Umbilical cord (tissue), 2 donors: Measurements from ENCODE around the gene SNCB. TPM values are rescaled to one million over a fixed set of nuclear protein-coding genes. Genes with fewer than 3 reads are reported as not detected.

ENCODE experiments used
- DNase-seq: peaks from one replicate; pipeline ENCODE4 v3.0.0-alpha.2; 2015; ENCODE audit warnings: low spot score
- total RNA-seq: library from RNA; depleted of rRNA; stranded (reverse); fragments of >200 nt; gene quantifications from one replicate; pipeline ENCODE4 v1.2.3, GENCODE V29; 2014; ENCODE audit warnings: low replicate concordance; ENCODE audit not compliant: insufficient read depth

SNCB gene
- not detected for total RNA-seq

DNA sequence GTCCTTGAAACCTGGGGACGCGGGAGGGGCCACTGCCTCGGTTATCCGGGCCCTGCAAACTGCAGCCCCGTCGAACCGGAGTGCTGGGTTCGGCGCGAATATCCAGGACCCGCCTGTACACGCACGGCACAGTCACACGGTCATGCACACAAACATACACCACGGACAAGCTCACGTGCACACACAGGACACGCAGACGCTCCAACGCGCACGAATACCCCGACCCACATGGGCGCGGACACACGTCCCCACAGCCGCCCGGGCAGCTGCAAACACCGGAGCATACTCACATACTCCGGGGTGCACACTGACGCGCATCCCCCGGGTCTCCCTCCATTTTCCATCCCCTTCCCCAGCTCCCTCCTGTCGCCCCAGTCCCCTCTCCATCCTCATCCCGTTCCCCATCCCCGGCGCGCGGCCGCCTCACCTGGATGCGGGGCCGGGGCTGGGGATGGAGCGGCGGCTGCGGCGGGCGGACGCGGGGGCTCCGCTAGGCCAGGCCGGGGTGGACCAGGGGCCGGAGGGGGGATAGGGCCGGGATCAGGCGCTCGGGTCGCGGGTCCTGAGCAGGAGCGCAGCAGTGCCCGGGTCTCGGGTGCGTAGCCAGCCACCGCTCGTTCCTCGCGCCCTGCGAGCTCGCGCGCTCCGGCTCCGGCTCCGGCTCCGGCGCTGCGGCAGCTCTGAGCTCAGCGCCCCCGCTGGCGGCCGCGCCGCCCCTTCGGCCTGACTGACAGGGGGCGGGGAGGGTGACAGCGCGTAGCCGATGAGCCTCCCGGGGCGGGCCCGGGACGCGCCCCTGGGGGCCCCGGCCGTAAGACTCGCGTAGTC is at the start of gene SNCB, which contains the start of gene EIF4E1B:
Gene SNCB (minus strand): TSS at position 682 of the 828 bp plus-strand sequence. CDS start 880 bp downstream, outside the sequence.
Gene EIF4E1B (plus strand): TSS at position 823 of the 828 bp plus-strand sequence. CDS start 12,113 bp downstream, outside the sequence.
- DNase-seq = peak; percentile 55

DNA sequence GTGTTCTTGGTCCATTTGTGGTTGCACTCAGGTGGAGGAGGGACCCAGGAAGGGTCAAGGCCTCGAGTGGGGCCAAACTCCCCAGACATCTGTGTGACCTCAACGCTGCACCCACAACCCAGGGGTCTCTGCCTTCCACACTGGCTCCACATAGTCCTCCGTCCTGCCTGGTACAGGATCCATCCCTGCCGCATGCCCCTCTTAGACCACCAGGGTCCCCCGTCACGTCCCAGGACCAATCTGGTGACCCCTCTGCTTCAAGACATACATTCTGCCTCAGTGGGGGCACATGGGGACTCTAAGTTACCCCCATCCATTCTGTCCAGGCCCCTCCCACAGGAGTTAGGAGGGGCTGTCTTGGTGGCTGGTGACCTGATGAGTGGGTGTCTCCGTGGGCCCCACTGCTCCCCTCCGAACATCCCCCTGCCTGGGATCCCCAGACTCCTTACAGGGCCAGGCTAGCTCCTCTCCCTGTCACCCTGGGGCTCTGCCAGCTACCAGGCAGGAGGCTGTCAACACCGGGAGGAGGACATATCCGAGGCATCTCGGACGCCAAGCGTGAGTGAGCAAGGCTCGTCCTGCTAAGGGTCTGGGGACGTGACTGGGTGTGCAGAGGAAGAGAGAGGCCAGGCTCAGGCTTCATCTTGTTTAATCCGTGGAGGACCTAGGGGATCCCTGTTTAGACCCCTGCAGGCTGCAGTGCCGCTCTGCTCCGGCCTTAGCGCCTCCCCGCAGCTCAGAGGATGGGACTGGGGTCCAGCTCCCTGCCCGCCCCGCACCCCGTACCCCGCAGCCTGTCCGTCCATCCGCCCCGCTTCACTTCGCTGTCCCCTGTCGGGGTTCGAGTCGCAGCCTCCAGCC is 49.3 kb upstream of the SNCB start:
- DNase-seq = no peak

GRCh38 chr5:176678584-176678983 is 48.2 kb upstream of the SNCB start:
- no peak for DNase-seq

DNA sequence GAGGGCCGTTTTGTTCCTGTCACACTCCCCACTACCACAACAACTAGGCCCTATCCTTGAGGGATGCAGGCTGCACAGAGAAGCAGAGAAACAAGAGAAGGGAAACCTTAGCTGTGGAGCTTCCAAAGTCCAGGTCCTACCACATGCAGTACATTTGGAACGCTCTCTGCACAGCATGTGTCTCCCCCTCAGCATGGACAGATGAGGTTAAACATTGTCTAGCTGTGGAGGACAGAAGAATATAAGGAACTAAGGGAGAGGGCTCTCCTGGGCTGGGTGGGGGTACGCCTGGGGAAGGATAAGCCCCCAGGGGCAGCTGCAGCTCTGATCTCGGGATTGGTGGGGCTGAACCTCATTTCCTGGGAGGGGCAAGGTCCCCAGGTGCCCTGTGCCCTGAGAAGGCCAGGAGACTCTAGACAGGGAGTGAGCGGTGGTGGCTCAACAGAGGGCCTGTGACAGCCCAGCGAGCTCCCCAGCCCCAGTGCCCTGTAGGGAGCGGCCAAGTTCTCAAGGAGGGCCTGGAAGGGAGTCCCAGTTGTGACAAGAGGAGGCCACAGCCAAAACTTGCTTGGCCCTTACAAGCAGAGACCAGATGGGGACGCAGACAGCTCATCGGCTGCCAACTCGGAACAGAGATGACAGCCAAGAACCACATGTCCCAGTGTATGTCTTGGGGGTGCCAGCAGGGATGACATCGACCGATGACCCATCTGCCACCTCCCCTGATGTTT is 47.0 kb upstream of the SNCB start:
- no peak for DNase-seq

DNA sequence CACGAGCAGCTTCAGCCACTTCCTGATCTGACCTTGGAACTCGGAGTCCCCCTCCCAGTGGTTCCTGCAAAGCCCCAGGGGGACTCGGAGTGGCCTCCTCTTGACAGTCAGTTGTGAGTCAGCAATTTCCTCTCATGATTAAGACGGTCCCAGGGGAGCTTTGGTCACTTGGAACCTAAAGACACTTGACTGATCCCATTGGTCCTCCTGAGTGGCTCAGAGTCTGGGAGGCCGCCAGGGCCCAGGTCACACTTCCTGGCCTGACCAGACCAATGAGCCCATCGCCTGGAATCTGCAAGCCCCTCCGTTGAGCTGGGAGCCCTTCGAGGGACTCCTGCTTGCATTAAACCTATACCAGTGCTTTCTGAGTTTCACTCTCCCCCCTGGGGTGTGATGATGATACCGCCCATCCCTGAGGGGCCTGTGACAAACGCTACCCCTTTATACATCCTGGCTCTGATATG is 46.1 kb upstream of the SNCB start:
- no peak for DNase-seq

GRCh38 chr5:176675676-176676360 is 45.5 kb upstream of the SNCB start:
- DNase-seq = no peak

GRCh38 chr5:176674799-176675198 is 44.5 kb upstream of the SNCB start:
- no peak for DNase-seq

DNA sequence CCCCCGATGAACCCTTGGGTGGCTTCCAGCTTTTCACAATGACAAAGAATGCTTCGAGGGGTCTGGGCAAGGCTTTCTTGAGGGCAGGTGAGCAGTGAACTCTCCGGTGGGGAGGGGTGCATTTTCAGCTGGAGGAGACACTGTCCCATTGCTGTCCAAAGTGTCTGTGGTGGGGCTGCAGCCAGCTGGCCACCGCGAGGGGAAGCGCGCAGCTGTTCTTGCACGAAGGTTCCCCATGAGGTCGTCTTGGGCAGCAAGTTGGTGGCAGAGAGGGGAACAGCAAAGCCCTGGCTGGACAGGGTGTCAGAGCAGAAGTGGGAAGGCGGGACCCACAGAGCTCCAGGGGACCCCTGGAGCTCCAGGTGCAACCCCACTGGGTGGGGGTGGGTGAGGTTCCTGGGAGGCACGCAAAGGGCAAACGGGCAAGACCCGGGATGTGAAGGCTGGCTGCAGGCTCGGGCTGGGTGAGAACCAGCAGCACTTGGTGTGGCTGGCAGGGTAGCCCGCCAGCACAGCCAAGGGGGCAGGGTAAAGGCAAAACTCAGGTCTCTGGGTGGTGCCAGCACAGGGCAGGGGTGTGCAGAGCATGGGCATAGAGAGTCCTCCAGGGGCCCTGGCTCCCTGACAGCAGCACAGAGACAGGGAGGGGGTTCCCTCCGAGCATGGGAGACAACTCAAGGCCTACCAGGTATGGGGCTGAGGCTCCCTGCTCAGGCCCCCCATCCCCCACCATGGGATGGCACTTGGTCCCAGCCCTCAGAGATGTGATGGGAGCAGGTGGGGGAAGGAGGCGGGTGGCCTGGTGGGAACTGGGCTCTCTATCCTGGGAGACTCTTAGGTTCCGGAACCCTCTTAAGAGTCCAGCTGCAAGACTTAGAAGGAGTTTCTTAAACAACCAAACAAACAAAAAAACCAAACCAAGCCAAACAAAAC is 43.6 kb upstream of the SNCB start:
- DNase-seq = no peak

- no peak for DNase-seq
These were observed 41.8 kb upstream of the SNCB start for GRCh38 chr5:176671890-176672747.

DNA sequence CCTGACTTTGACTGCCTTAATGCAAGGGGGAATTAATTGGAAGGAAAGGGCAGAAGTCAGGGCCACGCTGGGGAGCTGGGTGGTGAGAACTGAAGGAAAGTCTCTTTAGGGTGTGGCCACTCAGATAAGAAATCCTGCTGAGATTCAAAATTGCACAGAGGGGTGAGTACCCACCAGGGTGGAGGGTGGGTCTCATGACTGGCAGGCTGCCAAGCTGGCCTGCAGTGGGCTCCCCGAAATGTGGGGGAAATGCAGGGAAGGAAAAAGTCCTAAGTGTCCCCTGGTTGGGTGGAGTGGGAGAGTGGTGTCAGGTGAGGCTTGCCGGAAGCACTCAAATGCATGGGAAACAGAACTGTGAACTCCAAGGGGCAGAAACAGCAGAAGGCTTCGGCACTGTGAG is 41.1 kb upstream of the SNCB start:
- no peak for DNase-seq

DNA sequence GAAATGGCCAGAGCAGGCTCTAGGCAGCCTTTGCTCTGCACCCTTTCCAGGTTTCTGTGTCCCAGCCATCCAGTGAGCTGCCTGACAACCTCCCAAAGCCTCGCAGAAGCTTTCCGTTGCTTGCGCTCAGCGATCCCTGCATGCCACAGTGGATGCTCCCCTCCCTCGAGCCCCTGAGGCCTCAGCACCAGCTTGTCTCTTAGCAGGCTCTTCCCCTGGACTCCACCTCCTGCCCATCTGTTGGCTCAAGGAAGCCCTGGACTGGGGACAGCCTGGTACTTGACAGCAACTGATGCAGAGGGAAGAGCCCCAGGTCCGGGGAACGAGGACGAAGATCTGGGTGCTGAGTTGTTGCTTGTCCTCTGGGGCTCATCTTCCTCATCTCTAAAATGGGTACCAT is 40.1 kb upstream of the SNCB start:
- no peak for DNase-seq

- no peak for DNase-seq
These were observed 37.3 kb upstream of the SNCB start for GRCh38 chr5:176667637-176668036.

DNA sequence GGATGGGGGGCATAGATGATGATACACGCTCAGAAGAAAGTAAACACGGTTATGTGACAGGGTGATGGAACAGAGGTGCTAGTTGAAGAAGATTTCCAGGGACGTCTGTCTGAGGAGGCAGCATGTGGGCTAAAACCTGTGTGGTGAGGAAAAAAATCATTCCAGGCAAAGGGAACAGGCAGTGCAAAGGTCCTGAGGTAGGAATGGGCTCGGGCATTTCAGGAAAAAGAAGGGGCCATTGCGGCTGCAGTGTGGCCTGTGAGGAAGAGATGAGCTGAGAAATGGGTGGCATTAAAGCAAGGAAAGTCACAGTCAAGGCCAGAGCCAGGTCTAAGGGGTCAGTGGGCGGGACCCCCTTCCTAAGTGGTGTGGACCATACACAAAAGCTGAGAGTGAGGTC is 35.2 kb upstream of the SNCB start:
- no peak for DNase-seq

DNA sequence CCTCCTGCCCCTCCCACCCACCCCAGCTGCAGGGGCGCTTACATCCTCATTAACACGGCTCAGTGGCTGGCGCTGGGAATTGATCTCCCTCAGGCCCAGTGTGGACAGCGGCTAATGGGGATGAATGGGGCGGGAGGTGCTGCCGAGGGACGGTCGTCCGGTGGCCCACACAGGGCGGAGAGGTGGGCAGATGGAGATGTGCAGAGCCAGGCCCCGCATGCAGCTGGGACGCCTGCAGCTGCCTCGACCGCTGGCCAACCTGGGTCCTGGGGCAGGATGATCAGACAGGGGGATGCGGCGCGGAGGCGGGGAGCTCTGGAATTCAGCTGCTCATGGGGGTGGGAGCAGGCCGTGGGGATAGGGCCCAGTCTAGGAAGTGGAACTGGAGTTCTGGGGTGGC is 34.6 kb upstream of the SNCB start:
- no peak for DNase-seq

DNA sequence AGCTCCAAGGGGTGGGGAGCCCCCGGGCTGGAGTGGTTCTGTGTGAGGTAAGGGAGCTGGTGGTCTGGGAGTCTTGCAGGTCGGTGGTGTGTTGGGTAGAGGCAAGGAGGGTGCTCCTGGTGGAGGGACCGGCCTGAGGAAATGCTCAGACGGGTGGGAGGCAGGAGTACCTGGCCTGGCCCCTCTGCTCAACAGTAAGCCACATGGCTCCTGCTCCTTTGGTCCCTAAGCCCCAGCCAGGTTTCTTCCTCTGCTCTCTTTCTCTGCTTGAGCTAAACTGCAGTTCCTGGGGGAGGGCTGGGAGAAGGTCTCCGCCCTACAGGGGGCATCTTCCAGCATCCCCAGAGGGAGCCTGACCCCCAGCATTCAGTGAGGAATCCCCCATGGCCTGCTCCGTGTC is 34.1 kb upstream of the SNCB start:
- DNase-seq = no peak

GRCh38 chr5:176663566-176663965 is 33.2 kb upstream of the SNCB start:
- no peak for DNase-seq

DNA sequence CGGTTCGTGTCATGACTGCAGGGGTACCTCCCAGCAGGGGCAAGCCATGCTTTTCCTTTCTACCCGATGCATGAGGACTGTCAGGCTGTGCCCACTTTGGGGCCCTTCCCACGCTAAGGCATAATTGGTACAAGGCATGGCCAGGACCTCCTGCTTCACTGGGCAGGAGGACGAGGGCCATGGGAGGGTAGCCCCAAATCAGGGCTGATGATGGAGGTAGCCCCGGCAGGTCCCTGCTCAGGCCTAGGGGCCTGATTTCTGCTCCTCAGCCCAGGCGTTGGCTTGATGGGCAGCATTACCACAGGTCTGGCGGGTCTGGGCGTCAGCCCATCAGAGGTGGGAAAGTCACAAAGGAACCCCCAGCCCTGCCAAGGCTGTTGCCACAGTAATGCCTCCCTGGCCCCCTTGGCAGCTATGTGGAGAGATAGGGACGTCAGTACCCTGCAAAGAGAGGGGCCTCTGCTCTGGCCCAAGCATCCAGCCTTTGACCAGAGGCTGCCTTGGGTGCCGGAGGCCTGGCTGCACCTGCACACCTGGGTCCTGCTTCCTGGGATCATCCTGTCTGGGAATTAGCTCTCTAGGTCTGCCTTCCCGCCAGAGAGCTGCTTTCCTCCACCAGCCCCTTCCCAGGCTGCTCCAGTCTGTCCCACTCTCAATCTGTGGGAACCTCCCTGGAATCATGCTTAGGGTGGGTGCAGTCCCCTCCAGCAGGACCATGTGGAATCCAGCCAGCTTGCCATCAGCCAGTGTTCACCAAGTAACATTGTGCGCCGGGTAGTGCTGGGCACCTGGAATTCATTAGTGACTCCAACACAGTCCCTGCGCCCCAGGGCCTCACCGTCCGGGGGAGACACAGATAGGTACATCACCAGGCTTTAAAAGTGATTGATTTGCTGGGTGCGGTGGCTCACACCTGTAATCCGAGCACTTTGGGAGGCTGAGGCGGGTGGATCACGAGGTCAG is 32.3 kb upstream of the SNCB start:
- no peak for DNase-seq

DNA sequence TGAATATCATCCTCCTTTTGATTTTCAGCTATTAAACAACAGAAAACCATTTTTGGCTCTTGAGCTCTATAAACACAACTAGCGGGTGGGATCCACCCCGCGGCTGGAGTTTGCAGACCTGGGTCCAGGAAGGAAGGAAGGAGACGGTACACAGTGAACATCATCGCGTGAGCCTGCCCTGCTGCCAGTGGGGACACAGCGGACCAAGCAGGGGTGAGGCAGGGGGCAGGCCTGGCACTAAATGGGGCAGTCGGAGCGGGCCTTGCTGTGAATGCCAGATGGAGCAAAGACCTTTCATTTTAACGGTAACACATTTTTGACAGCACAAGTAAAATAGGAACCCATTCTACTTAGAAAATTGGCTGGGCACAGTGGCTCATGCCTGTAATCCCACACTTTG is 31.3 kb upstream of the SNCB start:
- DNase-seq = no peak
